ENCODE measurements around the gene AGAP3. TPM values are rescaled to one million over a fixed set of nuclear protein-coding genes. Genes with fewer than 3 reads are reported as not detected.

Gene AGAP3
- total RNA-seq, 4 donors from 2014 or later = 68.6 to 100 (median 72.2) TPM

DNA sequence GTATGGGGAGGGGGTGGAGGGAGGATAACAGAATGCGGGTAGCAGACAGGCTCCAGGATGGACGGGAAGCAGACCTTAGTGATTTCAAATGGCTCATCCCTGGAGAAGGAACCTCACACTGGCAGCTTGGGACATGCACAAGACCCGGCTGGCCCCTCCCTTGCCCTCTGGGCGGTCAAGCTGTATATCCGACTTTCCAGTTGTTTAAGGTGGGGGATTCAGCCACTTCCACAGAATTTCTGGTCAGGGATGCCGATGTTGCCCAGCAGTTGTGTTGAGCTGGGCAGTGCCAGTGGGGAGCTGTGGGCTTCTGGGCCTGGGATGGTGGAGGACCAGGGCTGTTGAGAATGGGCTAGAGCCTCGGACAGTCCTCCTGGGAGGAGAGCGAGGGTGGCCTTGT lies 42.4 kb downstream of the AGAP3 start:
- Histone ChIP-seq H3K27ac (no peak overlapping the region), H3K4me3 (no peak overlapping the region), H3K9me3 (no peaks in the 10 kb centered on the region), H3K4me1 (peaks cover 18 to 34% (median 20%) of the 10 kb centered on the region in 3 donors), H3K27me3 (no peaks in the 10 kb centered on the region), H3K36me3 (peaks cover 46 to 91% (median 53%) of the 10 kb centered on the region in 3 donors)
- no peak for DNase-seq
- intact Hi-C loops (cut with DNase I) = no loop called here
- TF ChIP-seq POLR2A (IDR thresholded peaks at IDR 0.05) = no peak
- TF ChIP-seq, protein P1, sequence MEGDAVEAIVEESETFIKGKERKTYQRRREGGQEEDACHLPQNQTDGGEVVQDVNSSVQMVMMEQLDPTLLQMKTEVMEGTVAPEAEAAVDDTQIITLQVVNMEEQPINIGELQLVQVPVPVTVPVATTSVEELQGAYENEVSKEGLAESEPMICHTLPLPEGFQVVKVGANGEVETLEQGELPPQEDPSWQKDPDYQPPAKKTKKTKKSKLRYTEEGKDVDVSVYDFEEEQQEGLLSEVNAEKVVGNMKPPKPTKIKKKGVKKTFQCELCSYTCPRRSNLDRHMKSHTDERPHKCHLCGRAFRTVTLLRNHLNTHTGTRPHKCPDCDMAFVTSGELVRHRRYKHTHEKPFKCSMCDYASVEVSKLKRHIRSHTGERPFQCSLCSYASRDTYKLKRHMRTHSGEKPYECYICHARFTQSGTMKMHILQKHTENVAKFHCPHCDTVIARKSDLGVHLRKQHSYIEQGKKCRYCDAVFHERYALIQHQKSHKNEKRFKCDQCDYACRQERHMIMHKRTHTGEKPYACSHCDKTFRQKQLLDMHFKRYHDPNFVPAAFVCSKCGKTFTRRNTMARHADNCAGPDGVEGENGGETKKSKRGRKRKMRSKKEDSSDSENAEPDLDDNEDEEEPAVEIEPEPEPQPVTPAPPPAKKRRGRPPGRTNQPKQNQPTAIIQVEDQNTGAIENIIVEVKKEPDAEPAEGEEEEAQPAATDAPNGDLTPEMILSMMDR (IDR thresholded peaks at IDR 0.05) = no peak
- WGBS, 2 donors = 76% methylated on average over 5 of the region's 8 CpGs; no CpG with 5 or more reads in 1 of the 2 donors

DNA sequence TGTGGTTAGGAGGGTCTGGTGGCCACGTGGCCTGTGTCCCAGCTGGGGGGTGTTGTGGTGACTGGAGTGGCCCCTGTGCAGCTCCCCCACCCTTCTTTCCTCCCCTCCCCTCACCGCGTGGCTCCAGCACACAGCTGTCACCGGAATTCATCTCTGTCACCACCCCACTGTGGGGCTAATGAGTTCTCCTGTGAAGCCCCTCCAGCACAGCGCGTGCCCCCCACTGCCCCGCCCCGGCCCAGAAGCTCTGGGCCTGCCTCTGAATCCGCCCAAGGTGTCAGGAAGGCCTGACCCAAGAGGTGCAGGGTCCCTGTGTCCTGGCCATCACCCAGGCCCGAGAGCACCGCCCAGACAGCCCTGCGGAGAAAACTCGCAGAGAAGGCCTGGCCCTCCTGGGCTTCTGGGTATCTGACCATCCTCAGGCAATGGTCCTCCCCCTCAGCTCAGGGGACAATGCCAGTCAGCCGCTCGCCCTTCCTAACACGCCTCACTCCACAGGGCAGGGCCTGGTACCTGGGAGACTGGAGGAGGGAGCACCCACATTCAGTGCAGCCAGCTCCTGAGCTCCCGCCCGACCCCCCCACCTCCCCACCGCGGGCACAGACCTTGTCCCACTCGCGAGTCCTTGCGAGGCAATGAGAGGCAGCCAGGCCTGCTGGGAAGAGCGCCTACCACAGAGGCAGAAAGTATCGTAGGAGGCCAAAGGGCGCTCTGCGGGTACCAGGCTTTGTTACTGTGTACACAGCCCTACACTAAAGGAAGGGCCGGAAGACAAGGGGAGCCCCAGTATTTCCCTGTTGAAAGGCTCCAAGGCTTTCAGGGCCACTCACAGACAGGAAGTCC lies 43.1 kb downstream of the AGAP3 start:
- no peak overlapping the region for H3K27ac ChIP-seq
- H3K36me3 ChIP-seq = peaks cover 51 to 91% (median 57%) of the 10 kb centered on the region in 3 donors
- H3K4me1 ChIP-seq = peaks cover 15 to 28% (median 20%) of the 10 kb centered on the region in 3 donors
- H3K9me3 ChIP-seq = no peaks in the 10 kb centered on the region
- H3K27me3 ChIP-seq = no peaks in the 10 kb centered on the region
- TF ChIP-seq, protein P1 (IDR thresholded peaks at IDR 0.05) = no peak
- no peak for TF ChIP-seq POLR2A (IDR thresholded peaks at IDR 0.05)
- WGBS, 2 donors = 71% methylated on average over 4 of the region's 28 CpGs; no CpG with 5 or more reads in 1 of the 2 donors
- intact Hi-C loops (cut with DNase I) = no loop called here
- H3K4me3 ChIP-seq = no peak overlapping the region
- no peak for DNase-seq

DNA sequence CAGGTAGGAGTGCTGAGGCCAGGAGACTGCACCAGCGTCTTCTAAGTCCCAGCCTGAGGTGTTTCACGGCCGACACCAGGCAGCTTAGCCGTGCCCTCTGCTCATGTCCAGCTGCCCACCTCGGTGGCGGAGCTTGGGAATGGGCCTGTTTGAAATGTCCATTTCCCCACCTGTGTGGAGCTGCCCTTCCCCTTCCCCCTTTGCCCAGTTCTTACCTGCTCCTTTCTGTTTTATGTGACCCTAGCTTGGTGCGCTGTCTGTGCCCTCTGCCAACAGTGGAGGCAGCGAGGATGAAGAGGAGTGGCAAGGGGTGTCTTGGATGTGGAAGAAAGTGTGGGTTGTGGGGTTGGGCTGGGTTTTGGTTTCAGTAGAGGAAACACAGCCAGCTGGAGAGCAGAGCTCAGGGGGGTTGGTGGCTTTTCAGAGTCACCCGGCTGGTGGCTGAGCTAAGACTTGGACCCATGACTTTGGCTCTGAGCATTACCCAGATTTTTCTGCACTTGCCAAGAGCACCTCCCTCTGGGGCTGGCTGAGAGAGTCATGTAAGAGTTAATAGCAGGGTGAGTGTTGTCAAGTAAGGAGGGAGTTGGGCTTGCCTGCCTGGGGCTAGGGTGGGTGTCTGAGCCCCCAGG lies 43.8 kb downstream of the AGAP3 start:
- 40 to 95% methylated on average over 1 to 5 of the region's 9 CpGs for WGBS, 2 donors
- intact Hi-C loops (cut with DNase I) = no loop called here

DNA sequence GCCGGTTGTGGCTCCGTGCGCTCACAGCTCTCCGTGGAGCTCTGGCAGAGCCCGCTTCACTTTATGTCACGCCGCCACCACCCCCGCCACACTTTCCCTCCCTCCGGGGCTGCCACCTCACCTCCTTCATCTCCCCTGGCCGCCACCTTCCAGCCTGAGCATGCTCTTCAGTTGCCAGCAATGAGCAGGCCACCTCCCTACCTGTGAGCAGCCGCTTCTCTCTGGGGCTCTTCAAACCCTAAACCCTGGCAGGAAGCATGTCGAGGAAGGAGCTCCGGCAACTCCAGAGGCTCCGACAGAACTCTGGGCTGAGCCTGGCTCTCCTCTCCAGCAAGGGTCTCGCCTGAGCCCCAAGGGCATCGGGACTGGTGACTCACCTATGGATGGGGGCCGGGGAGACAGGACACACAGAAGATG lies 44.5 kb downstream of the AGAP3 start:
- H3K27ac ChIP-seq = no peak overlapping the region
- H3K9me3 ChIP-seq = no peaks in the 10 kb centered on the region
- no peak overlapping the region for H3K4me3 ChIP-seq
- no peaks in the 10 kb centered on the region for H3K27me3 ChIP-seq
- TF ChIP-seq POLR2A (IDR thresholded peaks at IDR 0.05) = no peak
- TF ChIP-seq, protein P1 (IDR thresholded peaks at IDR 0.05) = no peak
- WGBS, 2 donors = 84% methylated on average over 12 of the region's 17 CpGs; no CpG with 5 or more reads in 1 of the 2 donors
- H3K4me1 ChIP-seq = peaks cover 2 to 14% (median 9%) of the 10 kb centered on the region in 3 donors
- intact Hi-C loops (cut with DNase I) = no loop called here
- DNase-seq = no peak
- peaks cover 65 to 93% (median 66%) of the 10 kb centered on the region in 3 donors for H3K36me3 ChIP-seq

More for the DNA sequence above, 43.8 kb downstream of the AGAP3 start:
- no peak for TF ChIP-seq POLR2A (IDR thresholded peaks at IDR 0.05)
- TF ChIP-seq, protein P1 (IDR thresholded peaks at IDR 0.05) = no peak
- Histone ChIP-seq H3K4me3 (no peak overlapping the region), H3K27ac (no peak overlapping the region), H3K4me1 (peaks cover 9 to 21% (median 15%) of the 10 kb centered on the region in 3 donors), H3K9me3 (no peaks in the 10 kb centered on the region), H3K36me3 (peaks cover 58 to 91% (median 59%) of the 10 kb centered on the region in 3 donors), H3K27me3 (no peaks in the 10 kb centered on the region)
- no peak for DNase-seq

DNA sequence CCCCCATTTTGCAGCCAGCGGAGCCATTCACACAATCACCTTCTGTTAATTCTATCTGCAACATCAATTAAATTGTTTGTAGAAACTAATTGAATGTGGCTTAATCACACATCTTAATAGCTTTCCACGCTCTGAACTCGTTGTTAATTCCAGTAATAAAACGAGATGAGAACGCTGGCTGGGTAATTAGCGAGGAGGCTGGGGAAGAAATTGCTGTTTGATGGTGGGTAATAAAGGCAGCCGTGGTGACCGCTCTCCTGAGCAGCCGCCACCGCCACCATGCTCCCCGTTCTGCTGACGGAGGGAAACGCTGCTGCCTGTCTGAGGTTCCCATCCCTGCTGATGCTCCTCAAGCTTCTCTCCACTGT lies 44.9 kb downstream of the AGAP3 start:
- H3K4me3 ChIP-seq = no peak overlapping the region
- intact Hi-C loops (cut with DNase I) = no loop called here
- WGBS, 2 donors = 79 to 88% methylated on average over 9 to 10 of the region's 13 CpGs
- no peaks in the 10 kb centered on the region for H3K27me3 ChIP-seq
- TF ChIP-seq, protein P1 (IDR thresholded peaks at IDR 0.05) = no peak
- TF ChIP-seq POLR2A (IDR thresholded peaks at IDR 0.05) = no peak
- H3K9me3 ChIP-seq = no peaks in the 10 kb centered on the region
- H3K36me3 ChIP-seq = peaks cover 70 to 98% (median 70%) of the 10 kb centered on the region in 3 donors
- DNase-seq = no peak
- H3K27ac ChIP-seq = no peak overlapping the region
- peaks cover 0 to 9% (median 4%) of the 10 kb centered on the region in 3 donors for H3K4me1 ChIP-seq

Measured in esophagus squamous epithelium (tissue), 5 donors.